ENCODE measurements around the gene PXMP2.

DNA sequence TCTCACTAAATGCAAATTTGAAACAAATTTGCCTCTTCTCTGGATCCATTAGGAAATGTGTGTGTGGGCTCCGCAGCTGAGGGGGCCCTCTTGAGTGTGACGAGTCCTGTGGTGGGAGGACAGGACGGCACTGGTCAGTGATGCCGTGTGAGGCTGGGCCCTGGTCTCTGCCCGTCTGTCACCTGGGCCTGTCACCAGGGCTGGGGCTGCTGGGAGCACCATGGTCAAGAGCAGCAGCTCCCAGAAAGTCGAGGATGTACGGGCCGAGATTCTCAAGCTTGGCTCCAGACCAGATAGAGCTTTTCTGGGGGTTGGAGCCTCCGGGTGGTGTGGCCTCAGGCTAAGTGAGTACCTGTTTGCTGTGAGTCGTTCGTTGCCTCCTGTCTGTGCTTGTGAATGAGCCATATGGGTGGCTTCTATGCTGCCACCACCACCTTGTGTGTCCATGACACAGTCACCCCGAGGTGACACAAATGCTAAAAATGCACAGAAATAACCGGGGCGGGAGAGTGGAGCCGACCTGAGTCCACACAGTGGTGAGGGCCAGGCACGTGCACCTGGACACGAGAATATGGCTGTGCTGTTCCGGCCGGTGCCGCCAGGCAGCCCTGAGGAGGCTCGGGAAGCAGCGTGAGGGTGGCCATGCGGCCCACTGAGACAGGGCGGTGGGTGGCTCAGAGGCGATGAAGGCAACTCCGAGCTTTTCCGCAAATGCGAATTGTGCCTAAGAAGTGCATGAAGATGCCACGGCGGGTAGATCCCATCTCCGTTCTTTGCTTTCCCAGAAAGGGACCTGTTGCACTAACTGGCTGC is 32.0 kb downstream of the PXMP2 start:
- TF ChIP-seq POLR2A (IDR thresholded peaks at IDR 0.05) (no peak), CTCF (IDR thresholded peaks at IDR 0.05) (no peak)

All from heart left ventricle (tissue), 13 donors.